ENCODE results near the gene AHCYL2. TPM values are rescaled to one million over a fixed set of nuclear protein-coding genes. Genes with fewer than 3 reads are reported as not detected.

Gene AHCYL2
- total RNA-seq, 1 experiment from 2014 or later = 20.2 TPM

GRCh38 chr7:129191272-129191671 lies 33.6 kb upstream of the AHCYL2 start:
- CTCF ChIA-PET = no interaction called here
- H3K9me3 ChIP-seq (ENCODE audit: control insufficient read depth, insufficient read depth, low read depth, low read length) = no peaks in the 10 kb centered on the region
- no peaks in the 10 kb centered on the region for H3K36me3 ChIP-seq (ENCODE audit: control insufficient read depth, insufficient read depth, low read length)
- no peaks in the 10 kb centered on the region for H3K4me1 ChIP-seq (ENCODE audit: control insufficient read depth, insufficient read depth, low read length)
- POLR2A ChIA-PET = no interaction called here
- ATAC-seq = no peak
- TF ChIP-seq POLR2AphosphoS5 (IDR thresholded peaks at IDR 0.05; ENCODE audit: low read depth, low read length) (no peak), REST (IDR thresholded peaks at IDR 0.05; ENCODE audit: insufficient read depth in 1 of 2, low read depth in 2 of 2, low read length in 1 of 2) (no peak), TCF7L2 (IDR thresholded peaks at IDR 0.05; ENCODE audit: low read depth, low read length) (no peak), CTCF (IDR thresholded peaks at IDR 0.05) (no peak), SIN3A (IDR thresholded peaks at IDR 0.05; ENCODE audit: borderline replicate concordance, insufficient read depth, low read depth, low read length) (no peak)
- no peak for DNase-seq (ENCODE audit: low read depth, low spot score)
- no peak overlapping the region for H3K4me3 ChIP-seq (ENCODE audit: low read depth in 2 of 2, low read length in 2 of 2)
- no TSS peak for BruUV-seq (replicated peaks)
- H3K27me3 ChIP-seq (ENCODE audit: control insufficient read depth, insufficient read depth, low read length) = peaks cover 14% of the 10 kb centered on the region
- H3K27ac ChIP-seq (ENCODE audit: low read length) = no peak overlapping the region
- in situ Hi-C loops (cut with HindIII; ENCODE audit: low pct_unique_long_range_greater_than_20kb, low sequenced_read_pairs) (no loop called here), intact Hi-C loops (cut with micrococcal nuclease; ENCODE audit: unreplicated experiment) (no loop called here)

DNA sequence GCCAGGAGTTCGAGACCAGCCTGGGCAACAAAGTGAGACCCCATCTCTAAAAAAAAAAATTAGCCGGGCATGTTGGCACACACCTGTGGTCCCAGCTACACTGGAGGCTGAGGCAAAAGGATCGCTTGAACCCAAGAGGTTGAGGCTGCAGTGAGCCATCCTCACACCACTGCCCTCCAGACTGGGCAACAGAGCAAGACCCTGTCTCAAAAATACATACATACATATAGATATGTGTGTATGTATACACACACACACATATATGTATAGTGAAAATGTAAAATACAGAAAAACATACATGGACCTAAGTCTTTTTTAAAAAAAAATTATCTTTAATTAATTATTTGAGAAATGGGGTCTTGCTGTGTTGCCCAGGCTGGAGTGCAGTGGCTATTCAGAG lies 30.9 kb upstream of the AHCYL2 start:
- ChIA-PET CTCF (interaction anchor here (1.1 kb wide), 1 partner anchor 17 kb away, joined by 3 read pairs; no protein-coding TSS in a partner anchor), POLR2A (interaction anchor here (0.6 kb wide), 1 partner anchor 36 kb away, joined by 7 read pairs; no protein-coding TSS in a partner anchor)
- DNase-seq (ENCODE audit: low read depth, low spot score) = no peak
- Histone ChIP-seq H3K4me3 (ENCODE audit: low read depth in 2 of 2, low read length in 2 of 2) (no peak overlapping the region), H3K36me3 (ENCODE audit: control insufficient read depth, insufficient read depth, low read length) (no peaks in the 10 kb centered on the region), H3K27me3 (ENCODE audit: control insufficient read depth, insufficient read depth, low read length) (peaks cover 11% of the 10 kb centered on the region), H3K27ac (ENCODE audit: low read length) (no peak overlapping the region), H3K4me1 (ENCODE audit: control insufficient read depth, insufficient read depth, low read length) (no peaks in the 10 kb centered on the region), H3K9me3 (ENCODE audit: control insufficient read depth, insufficient read depth, low read depth, low read length) (no peaks in the 10 kb centered on the region)
- in situ Hi-C loops (cut with HindIII; ENCODE audit: low pct_unique_long_range_greater_than_20kb, low sequenced_read_pairs) (no loop called here), intact Hi-C loops (cut with micrococcal nuclease; ENCODE audit: unreplicated experiment) (no loop called here)
- BruUV-seq (replicated peaks) = no TSS peak
- TF ChIP-seq TCF7L2 (IDR thresholded peaks at IDR 0.05; ENCODE audit: low read depth, low read length) (no peak), REST (IDR thresholded peaks at IDR 0.05; ENCODE audit: insufficient read depth in 1 of 2, low read depth in 2 of 2, low read length in 1 of 2) (no peak), POLR2AphosphoS5 (IDR thresholded peaks at IDR 0.05; ENCODE audit: low read depth, low read length) (no peak), CTCF (IDR thresholded peaks at IDR 0.05) (no peak), SIN3A (IDR thresholded peaks at IDR 0.05; ENCODE audit: borderline replicate concordance, insufficient read depth, low read depth, low read length) (no peak)
- no peak for ATAC-seq
